SU-DHL-6 (cell line): ENCODE data around the gene TNFRSF1B.

Experiments
- EZH2phosphoT487 ChIP-seq: fragments of 200-600 bp; sonication (generic), shearing (Covaris generic); conservative IDR thresholded peaks from 2 replicates; pipeline ENCODE4 v1.6.1; 2018; ENCODE audit warnings: mild to moderate bottlenecking, antibody characterized with exemption, low read length, moderate library complexity, mixed read lengths
- TF ChIP-seq, protein P1 (sequence below): fragments of 200-600 bp; sonication (generic); IDR thresholded peaks from one replicate; pipeline ENCODE4 v1.5.1; 2017; ENCODE audit warnings: antibody characterized with exemption, mild to moderate bottlenecking, low read length, moderate library complexity; ENCODE audit not compliant: insufficient read depth, poor library complexity, severe bottlenecking

DNA sequence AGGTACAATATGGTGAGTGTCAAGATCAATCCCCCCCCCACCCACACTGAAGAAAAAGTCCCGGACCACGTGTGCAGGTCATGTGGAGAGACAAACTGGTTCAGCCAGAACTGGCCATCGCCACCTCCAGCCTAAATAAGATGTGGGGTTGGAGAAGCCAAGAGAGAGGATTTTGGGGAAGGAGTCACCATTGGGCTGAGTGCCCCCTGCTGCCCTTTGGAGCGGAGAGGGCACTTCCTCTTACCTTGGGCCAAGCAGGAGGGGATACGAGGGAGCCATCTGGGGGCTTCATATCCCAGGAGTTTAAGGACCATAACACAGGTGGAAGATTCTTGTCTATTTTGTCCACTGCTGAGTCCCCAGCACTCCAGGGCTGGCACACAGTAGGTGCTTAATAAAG lies 2.6 kb upstream of the TNFRSF1B start:
- TF ChIP-seq, protein P1, sequence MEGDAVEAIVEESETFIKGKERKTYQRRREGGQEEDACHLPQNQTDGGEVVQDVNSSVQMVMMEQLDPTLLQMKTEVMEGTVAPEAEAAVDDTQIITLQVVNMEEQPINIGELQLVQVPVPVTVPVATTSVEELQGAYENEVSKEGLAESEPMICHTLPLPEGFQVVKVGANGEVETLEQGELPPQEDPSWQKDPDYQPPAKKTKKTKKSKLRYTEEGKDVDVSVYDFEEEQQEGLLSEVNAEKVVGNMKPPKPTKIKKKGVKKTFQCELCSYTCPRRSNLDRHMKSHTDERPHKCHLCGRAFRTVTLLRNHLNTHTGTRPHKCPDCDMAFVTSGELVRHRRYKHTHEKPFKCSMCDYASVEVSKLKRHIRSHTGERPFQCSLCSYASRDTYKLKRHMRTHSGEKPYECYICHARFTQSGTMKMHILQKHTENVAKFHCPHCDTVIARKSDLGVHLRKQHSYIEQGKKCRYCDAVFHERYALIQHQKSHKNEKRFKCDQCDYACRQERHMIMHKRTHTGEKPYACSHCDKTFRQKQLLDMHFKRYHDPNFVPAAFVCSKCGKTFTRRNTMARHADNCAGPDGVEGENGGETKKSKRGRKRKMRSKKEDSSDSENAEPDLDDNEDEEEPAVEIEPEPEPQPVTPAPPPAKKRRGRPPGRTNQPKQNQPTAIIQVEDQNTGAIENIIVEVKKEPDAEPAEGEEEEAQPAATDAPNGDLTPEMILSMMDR = no peak
- TF ChIP-seq EZH2phosphoT487 = no peak
